ENCODE results near the gene CENPC.

GRCh38 chr4:67483868-67484602 is 61.3 kb downstream of the CENPC start:
- TF ChIP-seq CTCF (IDR thresholded peaks at IDR 0.05) (no peak), ZFX (IDR thresholded peaks at IDR 0.05; ENCODE audit: borderline replicate concordance) (no peak)

All from 22Rv1 (cell line).